HG02840 (cell line): ENCODE data around the gene NOP9.
"Not testable (repeated sequence)": the region's sequence is repeated elsewhere in the genome, so short reads cannot be mapped to it uniquely, and the experiment has no call there.

ENCODE experiments used
- ATAC-seq: cut with Tn5 transposase; IDR thresholded peaks from one replicate; pipeline ENCODE4 v1.9.1; 2021; ENCODE audit warnings: mild to moderate bottlenecking, moderate library complexity, moderate number of reproducible peaks; ENCODE audit not compliant: unreplicated experiment, low FRiP score

Gene NOP9

GRCh38 chr14:24323341-24323740 is 23.7 kb downstream of the NOP9 start:
- no peak for ATAC-seq

GRCh38 chr14:24324024-24324423 is 24.4 kb downstream of the NOP9 start:
- ATAC-seq: no peak

GRCh38 chr14:24325041-24325530 is 25.4 kb downstream of the NOP9 start:
- ATAC-seq: no peak

GRCh38 chr14:24325963-24326362 is 26.3 kb downstream of the NOP9 start:
- ATAC-seq: no peak

- no peak for ATAC-seq
Observed at GRCh38 chr14:24327303-24327702, 27.7 kb downstream of the NOP9 start.

GRCh38 chr14:24327914-24328313 is 28.3 kb downstream of the NOP9 start:
- not testable (repeated sequence) for ATAC-seq

- no peak for ATAC-seq
Observed at GRCh38 chr14:24329073-24329663, 29.5 kb downstream of the NOP9 start.

GRCh38 chr14:24329736-24330135 is 30.1 kb downstream of the NOP9 start:
- ATAC-seq: no peak

GRCh38 chr14:24330973-24331674 is 31.5 kb downstream of the NOP9 start:
- ATAC-seq: no peak

GRCh38 chr14:24331731-24332267 is 32.1 kb downstream of the NOP9 start:
- ATAC-seq: no peak

- ATAC-seq: peak; percentile 68
Observed at GRCh38 chr14:24332268-24332993, 32.8 kb downstream of the NOP9 start.

GRCh38 chr14:24334431-24335291 is 35.0 kb downstream of the NOP9 start, which contains the start of gene ADCY4:
ADCY4 (minus strand) TSS chr14:24335071; CDS start chr14:24334652, 419 bp downstream.
- ATAC-seq: no peak

- ATAC-seq: no peak
Observed at GRCh38 chr14:24335461-24336171, 36.0 kb downstream of the NOP9 start.

GRCh38 chr14:24337144-24337823 is 37.6 kb downstream of the NOP9 start:
- no peak for ATAC-seq

- no peak for ATAC-seq
Observed at GRCh38 chr14:24337824-24338175, 38.1 kb downstream of the NOP9 start.

GRCh38 chr14:24338843-24339242 is 39.2 kb downstream of the NOP9 start:
- no peak for ATAC-seq

GRCh38 chr14:24339284-24340151 is 39.9 kb downstream of the NOP9 start, which contains the start of gene RIPK3:
RIPK3 (minus strand) TSS chr14:24339991; CDS start chr14:24339826, 165 bp downstream.
- ATAC-seq: peak; percentile 77

GRCh38 chr14:24340606-24341005 is 41.0 kb downstream of the NOP9 start:
- ATAC-seq: no peak
